ENCODE measurements around the gene EMP3. TPM values are rescaled to one million over a fixed set of nuclear protein-coding genes. Genes with fewer than 3 reads are reported as not detected.

EMP3 gene
- total and polyA plus RNA-seq, 9 of the 15 experiments (the other 6 are each of a cell fraction or from before 2014, with no cell fraction given) = 123 to 386 (median 296) TPM

GRCh38 chr19:48321622-48322591 lies 3.4 kb upstream of the EMP3 start (continued):
- TF ChIP-seq NFE2L1 (tag; IDR thresholded peaks at IDR 0.05; ENCODE audit: borderline replicate concordance, low read depth) (no peak), TAL1 (IDR thresholded peaks at IDR 0.05) (peak; percentile 50; the same call in 1 of the 2 replicates), DPF2 (IDR thresholded peaks at IDR 0.05) (peak; percentile 81), RFX7 (CRISPR knock-in tag; IDR thresholded peaks at IDR 0.05) (no peak), KLF13 (tag; IDR thresholded peaks at IDR 0.05; ENCODE audit: borderline replicate concordance, low read depth) (peak; percentile 98), MCM2 (IDR thresholded peaks at IDR 0.05; ENCODE audit: low read depth) (no peak), NELFE (IDR thresholded peaks at IDR 0.05; ENCODE audit: insufficient read depth, insufficient read length) (no peak), CBFA2T3 (IDR thresholded peaks at IDR 0.05) (peak; percentile 78), HNRNPH1 (optimal IDR thresholded peaks at IDR 0.05; ENCODE audit: low read depth, low read length) (no peak), ZNF354B (CRISPR knock-in tag; IDR thresholded peaks at IDR 0.05) (no peak), ZNF280A (IDR thresholded peaks at IDR 0.05; ENCODE audit: low read depth, partially characterized antibody) (no peak), ZSCAN32 (CRISPR knock-in tag; IDR thresholded peaks at IDR 0.05) (peak; percentile 60; the same call in 1 of the 2 replicates), KLF16 (IDR thresholded peaks at IDR 0.05) (peak; percentile 67), ATF7 (IDR thresholded peaks at IDR 0.05) (peak; percentile 85), PTBP1 (IDR thresholded peaks at IDR 0.05; ENCODE audit: low read depth, low read length) (no peak), SMAD4 (CRISPR knock-in tag; conservative IDR thresholded peaks at IDR 0.05) (peak; percentile 78), FOXK1 (CRISPR knock-in tag; IDR thresholded peaks at IDR 0.05; ENCODE audit: borderline replicate concordance) (no peak), RNF2 (IDR thresholded peaks at IDR 0.05) (peak; percentile 98), ZNF140 (CRISPR knock-in tag; IDR thresholded peaks at IDR 0.05) (no peak), BRF1 (IDR thresholded peaks at IDR 0.05; ENCODE audit: borderline replicate concordance, extremely low read depth, insufficient read length) (no peak), E4F1 (CRISPR knock-in tag; IDR thresholded peaks at IDR 0.05; ENCODE audit: borderline replicate concordance) (no peak), DACH1 (IDR thresholded peaks at IDR 0.05; ENCODE audit: partially characterized antibody) (no peak), JUND (IDR thresholded peaks at IDR 0.05; ENCODE audit: borderline replicate concordance, low read depth, low read length) (peak; percentile 73; the same call in 1 of the 2 replicates), JUND (tag; IDR thresholded peaks at IDR 0.05; ENCODE audit: borderline replicate concordance, low read depth, low read length) (peak; percentile 53; the same call in 1 of the 3 replicates)
- TF ChIP-seq, protein P1, sequence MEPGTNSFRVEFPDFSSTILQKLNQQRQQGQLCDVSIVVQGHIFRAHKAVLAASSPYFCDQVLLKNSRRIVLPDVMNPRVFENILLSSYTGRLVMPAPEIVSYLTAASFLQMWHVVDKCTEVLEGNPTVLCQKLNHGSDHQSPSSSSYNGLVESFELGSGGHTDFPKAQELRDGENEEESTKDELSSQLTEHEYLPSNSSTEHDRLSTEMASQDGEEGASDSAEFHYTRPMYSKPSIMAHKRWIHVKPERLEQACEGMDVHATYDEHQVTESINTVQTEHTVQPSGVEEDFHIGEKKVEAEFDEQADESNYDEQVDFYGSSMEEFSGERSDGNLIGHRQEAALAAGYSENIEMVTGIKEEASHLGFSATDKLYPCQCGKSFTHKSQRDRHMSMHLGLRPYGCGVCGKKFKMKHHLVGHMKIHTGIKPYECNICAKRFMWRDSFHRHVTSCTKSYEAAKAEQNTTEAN (CRISPR knock-in tag; IDR thresholded peaks at IDR 0.05) = peak; percentile 18; the same call in 1 of the 2 replicates

Data from K562 (cell line).